HG02938 (cell line): ENCODE data around the gene IQGAP2.
"Not testable (repeated sequence)": the region's sequence is repeated elsewhere in the genome, so short reads cannot be mapped to it uniquely, and the experiment has no call there.

Experiments used
- ATAC-seq: cut with Tn5 transposase; IDR thresholded peaks from one replicate; pipeline ENCODE4 v1.9.1; 2021; ENCODE audit warnings: mild to moderate bottlenecking, moderate library complexity; ENCODE audit not compliant: unreplicated experiment

The IQGAP2 gene

GRCh38 chr5:76642390-76643040 lies 239.4 kb downstream of the IQGAP2 start:
- ATAC-seq = no peak

GRCh38 chr5:76643371-76643770 lies 240.3 kb downstream of the IQGAP2 start:
- no peak for ATAC-seq

- no peak for ATAC-seq
Observed at GRCh38 chr5:76649140-76649539, 246.1 kb downstream of the IQGAP2 start.

GRCh38 chr5:76652809-76653414 lies 249.8 kb downstream of the IQGAP2 start:
- no peak for ATAC-seq

GRCh38 chr5:76657091-76657490 lies 254.0 kb downstream of the IQGAP2 start:
- ATAC-seq = no peak

- no peak for ATAC-seq
Observed at GRCh38 chr5:76657683-76658311, 254.7 kb downstream of the IQGAP2 start.

GRCh38 chr5:76660360-76660759 lies 257.3 kb downstream of the IQGAP2 start:
- ATAC-seq = no peak

GRCh38 chr5:76662521-76662920 lies 259.4 kb downstream of the IQGAP2 start:
- ATAC-seq = no peak

GRCh38 chr5:76663573-76663972 lies 260.5 kb downstream of the IQGAP2 start:
- ATAC-seq = no peak

GRCh38 chr5:76664079-76664478 lies 261.0 kb downstream of the IQGAP2 start:
- no peak for ATAC-seq

- ATAC-seq = no peak
Observed at GRCh38 chr5:76667495-76667894, 264.4 kb downstream of the IQGAP2 start.

- ATAC-seq = no peak
Observed at GRCh38 chr5:76669245-76669644, 266.2 kb downstream of the IQGAP2 start.

- ATAC-seq = no peak
Observed at GRCh38 chr5:76670508-76670907, 267.4 kb downstream of the IQGAP2 start.

GRCh38 chr5:76672242-76672641 lies 269.2 kb downstream of the IQGAP2 start:
- no peak for ATAC-seq

GRCh38 chr5:76673125-76673524 lies 270.0 kb downstream of the IQGAP2 start:
- no peak for ATAC-seq

- ATAC-seq = no peak
Observed at GRCh38 chr5:76674330-76675066, 271.4 kb downstream of the IQGAP2 start.

- no peak for ATAC-seq
Observed at GRCh38 chr5:76675364-76675763, 272.3 kb downstream of the IQGAP2 start.

- no peak for ATAC-seq
Observed at GRCh38 chr5:76677849-76678472, 274.9 kb downstream of the IQGAP2 start.

GRCh38 chr5:76679231-76679630 lies 276.1 kb downstream of the IQGAP2 start:
- no peak for ATAC-seq

GRCh38 chr5:76680826-76681225 lies 277.7 kb downstream of the IQGAP2 start:
- not testable (repeated sequence) for ATAC-seq

GRCh38 chr5:76681287-76681686 lies 278.2 kb downstream of the IQGAP2 start:
- ATAC-seq = no peak
